Thymus (tissue), 14 donors: Measurements from ENCODE around the gene ZNF688. TPM values are rescaled to one million over a fixed set of nuclear protein-coding genes. Genes with fewer than 3 reads are reported as not detected.

Source experiments
- DNase-seq, 9 donors: peaks; one replicate each; pipeline ENCODE4 v3.0.0-alpha.2; 2013; ENCODE audit warnings: low spot score in 9 of 9, low read depth in 6 of 9, missing footprints in 1 of 9
- H3K27ac ChIP-seq, 2 donors: one replicate each; pipeline ENCODE4 v1.5.1; 2013; ENCODE audit warnings: control low read depth in 1 of 2, low read depth in 1 of 2, low read length in 1 of 2, mild to moderate bottlenecking in 1 of 2, moderate library complexity in 1 of 2
- H3K27me3 ChIP-seq, 2 donors: one replicate each; pipeline ENCODE4 v1.5.1; 2013; ENCODE audit warnings: low read length in 1 of 2; ENCODE audit not compliant: control insufficient read depth in 2 of 2, insufficient read depth in 1 of 2
- H3K36me3 ChIP-seq, 2 donors: one replicate each; pipeline ENCODE4 v1.5.1; 2013; ENCODE audit warnings: low read length in 1 of 2, mild to moderate bottlenecking in 1 of 2, moderate library complexity in 1 of 2; ENCODE audit not compliant: control insufficient read depth in 2 of 2, insufficient read depth in 2 of 2
- H3K4me1 ChIP-seq, 2 donors: one replicate each; pipeline ENCODE4 v1.5.1; 2013; ENCODE audit warnings: low read length in 2 of 2; ENCODE audit not compliant: control insufficient read depth in 2 of 2, insufficient read depth in 2 of 2
- H3K4me3 ChIP-seq, 2 donors: one replicate each; pipeline ENCODE4 v1.5.1; 2013; ENCODE audit warnings: low read length in 2 of 2, control low read depth in 1 of 2, mild to moderate bottlenecking in 1 of 2
- H3K9me3 ChIP-seq, 2 donors: one replicate each; pipeline ENCODE4 v1.5.1; 2013; ENCODE audit warnings: low read length in 1 of 2, mild to moderate bottlenecking in 1 of 2; ENCODE audit not compliant: control insufficient read depth in 2 of 2, insufficient read depth in 1 of 2
- WGBS: extraction: QIAGEN DNeasy Blood & Tissue Kit; methylation state at CpG from one replicate; pipeline ENCODE4 v1.1.7; 2013; 5-methylcytosine and 5-hydroxymethylcytosine counted together
- long read RNA-seq, 10 donors: transcript quantifications; one replicate each; lab custom pipeline, GENCODE V29; 2026
- polyA plus RNA-seq: library from polyadenylated mRNA; stranded (reverse); fragments of 200-250 nt; gene quantifications from one replicate; pipeline ENCODE4 v1.2.3, GENCODE V29; 2013
- total RNA-seq: library from RNA; stranded (reverse); fragments of 120-200 nt; gene quantifications from one replicate; pipeline ENCODE4 v1.2.4, GENCODE V29; 2013
- donor health status: healthy.

ZNF688 gene
- total RNA-seq (17.5 TPM), polyA plus RNA-seq (38.1 TPM)
- long read RNA-seq, donor 1, partial matches to known transcripts, result 0 of 1 reads
- long read RNA-seq, donor 1, other reads (novel, unspliced or antisense), result 0 of 1 reads
- long read RNA-seq, donor 2, result 0 reads
- long read RNA-seq, donor 3, transcript ZNF688-204 (2 exons, 1,414 nt), result major isoform, 6 of 18 reads
- long read RNA-seq, donor 3, transcript ZNF688-201 (3 exons, 2,506 nt), result major isoform, 6 of 18 reads
- long read RNA-seq, donor 3, partial matches to known transcripts, result 6 of 18 reads
- long read RNA-seq, donor 3, other reads (novel, unspliced or antisense), result 0 of 18 reads
- long read RNA-seq, donor 4, transcript ZNF688-201 (3 exons, 2,506 nt), result major isoform, 5 of 7 reads
- long read RNA-seq, donor 4, partial matches to known transcripts, result 0 of 7 reads
- long read RNA-seq, donor 4, other reads (novel, unspliced or antisense), result 0 of 7 reads
- long read RNA-seq, donor 5, transcript ZNF688-201 (3 exons, 2,506 nt), result major isoform, 6 of 8 reads
- long read RNA-seq, donor 5, partial matches to known transcripts, result 0 of 8 reads
- long read RNA-seq, donor 5, other reads (novel, unspliced or antisense), result 0 of 8 reads
- long read RNA-seq, donor 6, transcript ZNF688-201 (3 exons, 2,506 nt), result major isoform, 5 of 8 reads
- long read RNA-seq, donor 6, partial matches to known transcripts, result 0 of 8 reads
- long read RNA-seq, donor 6, other reads (novel, unspliced or antisense), result 0 of 8 reads
- long read RNA-seq, donor 7, partial matches to known transcripts, result 0 of 6 reads
- long read RNA-seq, donor 7, other reads (novel, unspliced or antisense), result 0 of 6 reads
- long read RNA-seq, donor 8, transcript ZNF688-201 (3 exons, 2,506 nt), result major isoform, 5 of 5 reads
- long read RNA-seq, donor 8, partial matches to known transcripts, result 0 of 5 reads
- long read RNA-seq, donor 8, other reads (novel, unspliced or antisense), result 0 of 5 reads
- long read RNA-seq, donor 9, transcript ZNF688-201 (3 exons, 2,506 nt), result major isoform, 6 of 8 reads
- long read RNA-seq, donor 9, partial matches to known transcripts, result 0 of 8 reads
- long read RNA-seq, donor 9, other reads (novel, unspliced or antisense), result 0 of 8 reads
- long read RNA-seq, donor 10, partial matches to known transcripts, result 0 of 8 reads
- long read RNA-seq, donor 10, other reads (novel, unspliced or antisense), result 0 of 8 reads

DNA sequence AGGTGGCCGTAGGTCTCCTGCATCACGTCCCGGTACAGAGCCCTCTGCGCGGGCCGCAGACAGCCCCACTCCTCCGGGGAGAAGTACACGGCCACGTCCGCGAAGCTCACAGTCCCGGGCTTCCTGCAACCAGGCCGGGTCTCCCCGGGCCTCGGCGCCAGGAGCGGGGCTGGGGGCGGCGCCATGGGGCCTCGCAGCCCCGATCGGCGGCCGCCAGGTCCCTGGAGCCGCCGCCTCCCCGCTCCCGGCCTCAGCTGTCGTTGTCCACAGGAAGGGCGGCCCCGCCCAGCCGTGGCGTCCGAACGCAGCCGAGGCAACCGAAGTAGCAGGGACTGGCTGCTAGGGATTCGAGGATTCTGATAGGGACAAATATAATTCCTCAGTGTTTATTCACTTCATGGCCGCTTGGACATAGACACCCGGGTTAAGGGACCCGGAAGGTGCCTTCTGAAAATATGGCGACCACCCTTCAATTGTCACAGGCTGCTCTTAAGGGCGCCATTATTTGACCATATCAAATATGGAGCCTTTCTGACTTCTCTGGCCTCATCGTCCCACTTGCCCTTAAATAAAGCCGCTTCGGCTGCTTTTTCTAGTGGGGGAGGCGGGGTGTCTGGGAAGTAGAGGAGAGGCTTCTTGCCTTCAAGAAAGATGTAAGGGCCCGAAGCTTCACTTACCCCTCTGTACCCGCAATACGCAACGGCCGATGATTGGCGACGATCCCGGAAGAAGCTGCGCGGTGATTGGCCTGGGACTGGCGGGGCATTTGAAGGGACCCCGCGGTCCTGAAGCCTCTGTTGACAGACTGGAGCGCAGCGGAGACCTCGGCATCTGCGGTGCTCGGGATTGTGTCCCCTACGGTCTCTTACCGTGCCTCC is at the start of gene ZNF688:
TSS of gene ZNF688 (minus strand) at position 270 of the 878 bp plus-strand sequence. CDS start at position 185, 85 bp downstream.
- Histone ChIP-seq H3K36me3 (peaks cover 3 to 4% of the 10 kb centered on the region in 2 donors), H3K27ac (peak within 1 kb of the TSS; percentile 95 to 100), H3K4me3 (peak within 1 kb of the TSS; percentile 84 to 91), H3K9me3 (no peaks in the 10 kb centered on the region), H3K27me3 (no peaks in the 10 kb centered on the region), H3K4me1 (peaks cover 30 to 59% of the 10 kb centered on the region in 2 donors)
- WGBS, result under 1% methylated on average over 67 of the region's 67 CpGs
- peak; percentile 89 to 99 (median 96) for DNase-seq

DNA sequence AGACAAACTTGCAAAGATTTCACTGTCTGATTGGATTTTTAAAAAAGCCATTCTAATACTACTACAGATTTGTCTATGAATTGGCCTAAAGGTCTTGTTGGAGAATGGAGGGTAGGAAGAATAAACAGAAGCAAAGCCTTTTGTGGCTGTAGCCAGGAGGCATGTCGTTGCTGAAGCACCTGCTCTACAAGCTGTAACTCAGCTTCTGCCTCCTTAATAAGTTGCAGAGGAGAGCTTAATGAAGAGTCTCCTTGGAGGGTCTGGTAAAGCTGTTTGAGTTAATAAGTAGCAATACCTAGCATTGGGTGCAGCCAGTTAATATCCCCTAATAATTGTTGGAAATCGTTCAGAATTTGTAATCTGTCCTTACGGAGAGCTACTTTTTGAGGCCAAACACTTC is 48.7 kb upstream of the ZNF688 start:
- Histone ChIP-seq H3K4me3 (no peak overlapping the region), H3K27ac (no peak overlapping the region), H3K27me3 (no peaks in the 10 kb centered on the region), H3K4me1 (no peaks in the 10 kb centered on the region), H3K9me3 (peaks cover 0 to 16% of the 10 kb centered on the region in 2 donors), H3K36me3 (no peaks in the 10 kb centered on the region)
- DNase-seq, result no peak
- WGBS, result 88% methylated on average over 3 of the region's 3 CpGs

DNA sequence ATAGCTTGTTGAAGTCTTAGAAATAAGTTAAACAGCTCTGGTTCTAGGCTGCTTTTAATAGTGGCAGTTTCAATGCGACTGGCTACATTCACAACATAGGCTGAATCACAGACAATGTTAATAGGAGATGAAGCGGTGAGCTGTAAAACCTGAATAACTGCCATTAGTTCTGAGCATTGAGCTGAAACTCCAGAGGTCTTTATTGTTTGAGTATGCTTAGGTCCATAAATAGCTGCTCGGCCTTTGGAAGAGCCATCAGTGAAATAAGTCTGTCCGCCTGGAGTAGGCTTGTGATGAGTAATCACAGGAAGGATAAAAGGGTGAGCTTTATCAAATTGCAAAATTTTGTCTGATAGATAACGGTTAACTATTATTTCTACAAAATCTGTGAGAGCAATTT is 48.1 kb upstream of the ZNF688 start:
- DNase-seq, result no peak
- no peak overlapping the region for H3K4me3 ChIP-seq

DNA sequence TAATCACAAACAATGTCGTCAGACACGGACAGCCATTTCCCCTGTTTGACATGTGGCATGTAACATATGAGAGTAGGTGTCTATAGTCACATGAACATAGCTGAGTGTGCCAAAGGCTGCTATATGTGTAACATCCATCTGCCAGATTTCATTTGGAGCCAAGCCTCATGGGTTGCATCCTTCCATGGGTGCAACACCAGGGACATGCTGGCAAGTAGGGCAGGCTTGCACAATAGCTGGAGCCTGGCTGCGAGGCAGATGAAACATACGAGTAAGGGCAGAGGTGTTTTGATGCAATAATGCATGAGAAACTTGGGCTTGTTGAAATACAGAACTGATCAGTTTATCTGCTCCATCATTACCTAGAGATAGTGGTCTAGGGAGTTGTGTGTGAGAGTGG is 47.7 kb upstream of the ZNF688 start:
- Histone ChIP-seq H3K4me3 (no peak overlapping the region), H3K9me3 (peaks cover 0 to 10% of the 10 kb centered on the region in 2 donors), H3K27ac (no peak overlapping the region), H3K4me1 (no peaks in the 10 kb centered on the region), H3K36me3 (no peaks in the 10 kb centered on the region), H3K27me3 (no peaks in the 10 kb centered on the region)
- 96% methylated on average over 4 of the region's 4 CpGs for WGBS
- DNase-seq, result no peak

More for the DNA sequence above, 48.1 kb upstream of the ZNF688 start:
- peaks cover 0 to 14% of the 10 kb centered on the region in 2 donors for H3K9me3 ChIP-seq
- H3K27ac ChIP-seq, result no peak overlapping the region
- H3K27me3 ChIP-seq, result no peaks in the 10 kb centered on the region
- H3K36me3 ChIP-seq, result no peaks in the 10 kb centered on the region
- 97% methylated on average over 5 of the region's 5 CpGs for WGBS
- H3K4me1 ChIP-seq, result no peaks in the 10 kb centered on the region

DNA sequence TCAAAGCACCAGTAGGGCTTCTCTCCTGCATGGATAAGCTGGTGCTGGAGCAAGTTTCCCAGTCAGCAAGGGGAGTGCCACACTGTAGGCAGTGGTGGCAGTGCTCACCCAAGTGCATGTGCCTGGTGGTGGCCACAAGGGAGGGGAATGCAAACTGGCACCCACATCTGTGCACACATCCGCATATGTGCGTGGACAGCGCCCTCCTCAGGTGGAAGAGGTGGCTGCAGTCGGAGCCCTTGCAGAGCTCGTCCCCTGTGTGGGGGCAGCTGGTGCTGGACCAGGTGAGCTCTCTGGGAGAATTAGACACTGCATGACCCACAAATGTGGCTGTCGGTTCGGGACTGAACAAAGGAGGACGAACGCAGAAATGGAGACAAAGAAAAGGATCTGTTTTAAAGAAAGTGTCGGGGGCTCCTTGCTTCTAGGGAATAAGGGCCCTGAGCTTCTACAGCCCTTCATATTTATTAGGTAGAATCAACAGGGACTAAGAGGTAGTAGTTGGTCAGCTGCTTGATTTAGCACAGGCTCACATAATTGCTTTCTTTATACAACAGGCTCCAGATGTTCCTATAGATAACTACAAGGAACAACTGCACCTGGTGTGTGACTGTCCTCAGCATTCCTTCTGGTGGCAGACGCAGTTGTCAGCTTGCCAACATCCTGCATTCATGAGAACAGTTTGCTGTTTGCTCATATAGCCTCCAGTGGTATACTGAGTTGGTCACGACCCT is 44.0 kb upstream of the ZNF688 start:
- no peaks in the 10 kb centered on the region for H3K27me3 ChIP-seq
- peaks cover 0 to 6% of the 10 kb centered on the region in 2 donors for H3K9me3 ChIP-seq
- no peak overlapping the region for H3K4me3 ChIP-seq
- H3K4me1 ChIP-seq, result peaks cover 0 to 5% of the 10 kb centered on the region in 2 donors
- WGBS, result 75% methylated on average over 12 of the region's 12 CpGs
- no peak overlapping the region for H3K27ac ChIP-seq
- peak in 2 of 9 donors; percentile 38 to 50 for DNase-seq
- no peaks in the 10 kb centered on the region for H3K36me3 ChIP-seq

DNA sequence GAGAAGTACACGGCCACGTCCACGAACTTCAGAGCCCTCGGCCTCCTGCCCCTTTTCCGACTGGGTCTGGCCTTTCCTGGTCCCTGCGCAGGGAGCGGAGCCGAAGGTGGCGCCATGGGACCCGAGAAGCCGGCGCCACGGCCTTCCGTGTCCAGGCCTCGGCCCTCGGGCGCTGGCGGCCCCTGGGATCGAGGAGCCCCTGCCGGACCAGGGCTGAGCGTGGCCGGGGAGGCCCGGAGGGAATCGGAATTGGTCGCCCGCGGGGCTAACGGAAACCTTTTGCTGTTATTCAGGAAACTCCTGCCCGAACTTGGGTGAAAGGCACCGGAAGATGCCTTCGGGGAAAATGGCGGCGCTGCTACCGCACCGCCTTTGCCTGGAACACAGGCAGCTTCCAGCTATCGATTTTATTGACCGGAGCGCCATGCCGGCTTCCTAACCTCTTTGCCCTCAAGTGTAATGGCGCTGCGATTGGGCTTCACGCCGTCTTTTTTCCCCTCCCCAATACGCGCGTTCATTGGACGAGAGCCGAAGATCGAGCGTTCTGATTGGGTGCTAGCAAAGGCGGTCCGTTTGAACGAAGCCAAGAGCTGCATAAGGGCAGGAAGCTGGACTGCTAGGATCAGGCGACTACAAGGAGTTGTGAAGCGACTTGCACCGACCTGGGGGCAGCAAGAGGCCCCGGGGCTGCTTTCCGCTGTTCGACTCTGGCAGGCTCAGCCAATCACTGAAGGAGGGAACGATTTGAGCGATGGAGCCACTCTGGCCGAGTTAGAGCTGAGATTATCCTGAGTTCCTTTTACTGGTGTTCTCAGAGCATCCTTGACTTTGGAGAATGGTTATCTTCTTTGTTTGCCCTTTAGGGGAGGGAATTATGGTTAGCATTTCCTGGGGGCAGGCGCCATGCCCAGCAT is 38.7 kb upstream of the ZNF688 start, which contains the start of gene ZNF689:
TSS of gene ZNF689 (minus strand) at position 464 of the 914 bp plus-strand sequence. CDS start at position 116, 348 bp downstream.
- H3K27me3 ChIP-seq, result no peaks in the 10 kb centered on the region
- H3K36me3 ChIP-seq, result peaks cover 7 to 15% of the 10 kb centered on the region in 2 donors
- H3K9me3 ChIP-seq, result peaks cover 0 to 8% of the 10 kb centered on the region in 2 donors
- DNase-seq, result peak; percentile 94 to 99 (median 97)
- peak within 1 kb of the TSS; percentile 83 to 88 for H3K27ac ChIP-seq
- 1% methylated on average over 63 of the region's 63 CpGs for WGBS
- peak within 1 kb of the TSS; percentile 70 to 97 for H3K4me3 ChIP-seq
- peaks cover 2 to 19% of the 10 kb centered on the region in 2 donors for H3K4me1 ChIP-seq
